Uterus (tissue), 2 donors: Measurements from ENCODE around the gene EML1.

Source experiments
- POLR2A ChIP-seq, 2 donors: fragments of 450-650 bp; IDR thresholded peaks; one replicate each; pipeline ENCODE4 v1.6.1; 2016; ENCODE audit warnings: antibody characterized with exemption in 2 of 2, mild to moderate bottlenecking in 1 of 2, moderate library complexity in 1 of 2
- TF ChIP-seq, protein P1 (sequence below), 4 experiments: fragments of 200-600 bp in 2 of 4; fragments of 450-650 bp in 2 of 4; sonication (generic) in 2 of 4; IDR thresholded peaks; one replicate each; pipeline ENCODE4 v1.5.1; 2016 to 2019; ENCODE audit warnings: antibody characterized with exemption in 4 of 4, mild to moderate bottlenecking in 2 of 4, moderate library complexity in 1 of 4

DNA sequence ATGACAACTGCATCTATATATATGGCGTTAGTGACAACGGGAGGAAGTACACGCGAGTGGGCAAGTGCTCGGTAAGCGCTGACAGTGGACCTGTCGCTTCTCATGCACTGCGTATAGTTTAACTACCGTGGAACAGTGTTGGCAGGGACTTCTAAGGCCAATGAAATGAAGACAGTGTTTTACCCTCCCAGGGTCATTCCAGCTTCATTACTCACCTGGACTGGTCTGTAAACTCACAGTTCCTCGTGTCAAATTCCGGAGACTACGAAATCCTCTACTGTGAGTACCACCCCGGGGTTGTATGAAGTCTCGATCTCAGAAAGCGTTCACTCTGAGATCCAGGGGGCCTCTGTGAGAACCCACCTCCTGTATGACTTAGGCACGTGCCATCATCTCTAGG, 142.8 kb downstream of the EML1 start:
- TF ChIP-seq, protein P1, sequence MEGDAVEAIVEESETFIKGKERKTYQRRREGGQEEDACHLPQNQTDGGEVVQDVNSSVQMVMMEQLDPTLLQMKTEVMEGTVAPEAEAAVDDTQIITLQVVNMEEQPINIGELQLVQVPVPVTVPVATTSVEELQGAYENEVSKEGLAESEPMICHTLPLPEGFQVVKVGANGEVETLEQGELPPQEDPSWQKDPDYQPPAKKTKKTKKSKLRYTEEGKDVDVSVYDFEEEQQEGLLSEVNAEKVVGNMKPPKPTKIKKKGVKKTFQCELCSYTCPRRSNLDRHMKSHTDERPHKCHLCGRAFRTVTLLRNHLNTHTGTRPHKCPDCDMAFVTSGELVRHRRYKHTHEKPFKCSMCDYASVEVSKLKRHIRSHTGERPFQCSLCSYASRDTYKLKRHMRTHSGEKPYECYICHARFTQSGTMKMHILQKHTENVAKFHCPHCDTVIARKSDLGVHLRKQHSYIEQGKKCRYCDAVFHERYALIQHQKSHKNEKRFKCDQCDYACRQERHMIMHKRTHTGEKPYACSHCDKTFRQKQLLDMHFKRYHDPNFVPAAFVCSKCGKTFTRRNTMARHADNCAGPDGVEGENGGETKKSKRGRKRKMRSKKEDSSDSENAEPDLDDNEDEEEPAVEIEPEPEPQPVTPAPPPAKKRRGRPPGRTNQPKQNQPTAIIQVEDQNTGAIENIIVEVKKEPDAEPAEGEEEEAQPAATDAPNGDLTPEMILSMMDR (IDR thresholded peaks at IDR 0.05), result no peak
- no peak for TF ChIP-seq POLR2A (IDR thresholded peaks at IDR 0.05)
